Caco-2 (cell line): Measurements from ENCODE around the gene EPHB2. TPM values are rescaled to one million over a fixed set of nuclear protein-coding genes. Genes with fewer than 3 reads are reported as not detected.

Experiments
- BruUV-seq: library from RNA; stranded (reverse); fragments of 400-500 nt; replicated peaks from 2 replicates; lab custom pipeline; 2021; lab: Mats Ljungman, UMichigan
- CTCF ChIA-PET: fragments of 300-600 bp; sonication (Branson Sonifier 250); formaldehyde crosslinking; loops from one replicate; lab custom pipeline; 2022; ENCODE audit warnings: antibody characterized with exemption; lab: Charles Lee
- POLR2A ChIA-PET: fragments of 300-600 bp; sonication (Branson Sonifier 250); formaldehyde crosslinking; loops from one replicate; lab custom pipeline; 2022; ENCODE audit warnings: antibody characterized with exemption; lab: Charles Lee
- DNase-seq, 2 experiments: peaks; one replicate each; pipeline versions ENCODE4 v3.0.0 to v3.0.0-alpha.2; 2020 to 2022
- H3K27me3 ChIP-seq: replicated peaks from 2 replicates; pipeline ENCODE4 v1.6.0; 2011; ENCODE audit warnings: low read length; ENCODE audit not compliant: control insufficient read depth, insufficient read depth
- H3K36me3 ChIP-seq: 2 replicates; pipeline ENCODE4 v1.5.1; 2011; ENCODE audit warnings: low read length; ENCODE audit not compliant: control insufficient read depth, insufficient read depth
- H3K4me1 ChIP-seq: fragments of 250-450 bp; sonication (Bioruptor Pico); 2 replicates; pipeline ENCODE4 v1.5.1; 2020; ENCODE audit warnings: mild to moderate bottlenecking
- H3K4me3 ChIP-seq: 2 replicates; pipeline ENCODE4 v1.5.1; 2011; ENCODE audit warnings: low read depth, mild to moderate bottlenecking, control low read depth, low read length
- H3K9me3 ChIP-seq: fragments of 250-450 bp; sonication (Bioruptor Pico); 2 replicates; pipeline ENCODE4 v1.5.1; 2020; ENCODE audit warnings: mild to moderate bottlenecking, moderate library complexity
- H3K27ac Mint-ChIP-seq: one replicate; pipeline ENCODE4 v1.8.0; 2022; ENCODE audit warnings: mixed read lengths; ENCODE audit not compliant: unreplicated experiment
- H3K27me3 Mint-ChIP-seq: one replicate; pipeline ENCODE4 v1.8.0; 2022; ENCODE audit warnings: mixed read lengths; ENCODE audit not compliant: insufficient read depth, unreplicated experiment
- H3K36me3 Mint-ChIP-seq: one replicate; pipeline ENCODE4 v1.8.0; 2022; ENCODE audit warnings: mild to moderate bottlenecking, mixed read lengths; ENCODE audit not compliant: insufficient read depth, unreplicated experiment
- H3K4me1 Mint-ChIP-seq: one replicate; pipeline ENCODE4 v1.8.0; 2022; ENCODE audit warnings: low read depth, mixed read lengths; ENCODE audit not compliant: unreplicated experiment
- H3K4me3 Mint-ChIP-seq: one replicate; pipeline ENCODE4 v1.8.0; 2022; ENCODE audit warnings: mild to moderate bottlenecking, moderate library complexity, mixed read lengths; ENCODE audit not compliant: unreplicated experiment
- H3K9me3 Mint-ChIP-seq: one replicate; pipeline ENCODE4 v1.8.0; 2022; ENCODE audit warnings: mixed read lengths; ENCODE audit not compliant: unreplicated experiment
- CTCF ChIP-seq, 2 experiments: fragments of 200-600 bp in 1 of 2; IDR thresholded peaks; 1 replicate in 1 of 2; 2 replicates in 1 of 2; pipeline versions ENCODE4 v1.5.1 to v1.8.0; 2011 to 2022; ENCODE audit warnings: antibody characterized with exemption in 1 of 2, control low read depth in 1 of 2, inconsistent platforms in 1 of 2, low read depth in 1 of 2, low read length in 1 of 2, mild to moderate bottlenecking in 1 of 2, moderate library complexity in 1 of 2; ENCODE audit not compliant: insufficient read depth in 1 of 2, severe bottlenecking in 1 of 2, unreplicated experiment in 1 of 2
- intact Hi-C: fragments of 100-400 bp; cut with micrococcal nuclease; formaldehyde crosslinking; loops from one replicate; pipeline ENCODE4 v1.10.0; 2022; ENCODE audit not compliant: unreplicated experiment
- total RNA-seq: library from RNA; stranded (reverse); gene quantifications from 2 replicates; pipeline ENCODE4 v1.2.3, GENCODE V29; 2022

Gene EPHB2
- total RNA-seq, 1 experiment from 2014 or later, result 30.1 TPM

GRCh38 chr1:22963044-22963677, 252.5 kb downstream of the EPHB2 start:
- Histone ChIP-seq H3K36me3 (no peaks in the 10 kb centered on the region), H3K4me1 (no peaks in the 10 kb centered on the region), H3K9me3 (no peaks in the 10 kb centered on the region), H3K27me3 (no peaks in the 10 kb centered on the region), H3K4me3 (no peak overlapping the region)
- H3K27ac Mint-ChIP-seq, result no peak overlapping the region
- TF ChIP-seq CTCF (IDR thresholded peaks at IDR 0.05; ENCODE audit: insufficient read depth in 1 of 2, low read depth in 1 of 2, low read length in 1 of 2, severe bottlenecking in 1 of 2, unreplicated experiment in 1 of 2), result no peak
- ChIA-PET POLR2A (no interaction called here), CTCF (interaction anchor here (0.8 to 1.5 kb wide), 2 partner anchors 51 to 288 kb away, joined by 4 read pairs; no protein-coding TSS in a partner anchor)
- no peak overlapping the region for H3K4me3 Mint-ChIP-seq
- intact Hi-C loops, result no loop called here
- BruUV-seq, result no TSS peak
- DNase-seq, result no peak
- no peaks in the 10 kb centered on the region for H3K27me3 Mint-ChIP-seq
- no peaks in the 10 kb centered on the region for H3K4me1 Mint-ChIP-seq
- H3K9me3 Mint-ChIP-seq, result no peaks in the 10 kb centered on the region
- no peaks in the 10 kb centered on the region for H3K36me3 Mint-ChIP-seq

GRCh38 chr1:22966309-22966708, 255.7 kb downstream of the EPHB2 start:
- BruUV-seq, result no TSS peak
- H3K9me3 ChIP-seq, result no peaks in the 10 kb centered on the region
- H3K27me3 Mint-ChIP-seq, result peaks cover 7% of the 10 kb centered on the region
- H3K4me3 Mint-ChIP-seq, result no peak overlapping the region
- H3K9me3 Mint-ChIP-seq, result no peaks in the 10 kb centered on the region
- H3K4me1 ChIP-seq, result no peaks in the 10 kb centered on the region
- H3K36me3 Mint-ChIP-seq, result no peaks in the 10 kb centered on the region
- H3K36me3 ChIP-seq, result no peaks in the 10 kb centered on the region
- H3K4me3 ChIP-seq, result no peak overlapping the region
- no peak for TF ChIP-seq CTCF (IDR thresholded peaks at IDR 0.05; ENCODE audit: insufficient read depth in 1 of 2, low read depth in 1 of 2, low read length in 1 of 2, severe bottlenecking in 1 of 2, unreplicated experiment in 1 of 2)
- H3K4me1 Mint-ChIP-seq, result no peaks in the 10 kb centered on the region
- DNase-seq, result no peak
- ChIA-PET POLR2A (no interaction called here), CTCF (no interaction called here)
- no peaks in the 10 kb centered on the region for H3K27me3 ChIP-seq
- no peak overlapping the region for H3K27ac Mint-ChIP-seq
- intact Hi-C loops, result no loop called here

GRCh38 chr1:22967833-22968232, 257.2 kb downstream of the EPHB2 start:
- Histone ChIP-seq H3K4me3 (no peak overlapping the region), H3K27me3 (no peaks in the 10 kb centered on the region), H3K36me3 (no peaks in the 10 kb centered on the region), H3K9me3 (no peaks in the 10 kb centered on the region), H3K4me1 (no peaks in the 10 kb centered on the region)
- no peak for DNase-seq
- Mint-ChIP-seq H3K4me1 (no peaks in the 10 kb centered on the region), H3K36me3 (no peaks in the 10 kb centered on the region), H3K9me3 (no peaks in the 10 kb centered on the region), H3K27ac (no peak overlapping the region), H3K27me3 (peaks cover 9% of the 10 kb centered on the region), H3K4me3 (no peak overlapping the region)
- intact Hi-C loops, result no loop called here
- no TSS peak for BruUV-seq
- TF ChIP-seq CTCF (IDR thresholded peaks at IDR 0.05; ENCODE audit: insufficient read depth in 1 of 2, low read depth in 1 of 2, low read length in 1 of 2, severe bottlenecking in 1 of 2, unreplicated experiment in 1 of 2), result no peak
- CTCF ChIA-PET, result no interaction called here
- POLR2A ChIA-PET, result no interaction called here
